ENCODE results near the gene PLCD3.

DNA sequence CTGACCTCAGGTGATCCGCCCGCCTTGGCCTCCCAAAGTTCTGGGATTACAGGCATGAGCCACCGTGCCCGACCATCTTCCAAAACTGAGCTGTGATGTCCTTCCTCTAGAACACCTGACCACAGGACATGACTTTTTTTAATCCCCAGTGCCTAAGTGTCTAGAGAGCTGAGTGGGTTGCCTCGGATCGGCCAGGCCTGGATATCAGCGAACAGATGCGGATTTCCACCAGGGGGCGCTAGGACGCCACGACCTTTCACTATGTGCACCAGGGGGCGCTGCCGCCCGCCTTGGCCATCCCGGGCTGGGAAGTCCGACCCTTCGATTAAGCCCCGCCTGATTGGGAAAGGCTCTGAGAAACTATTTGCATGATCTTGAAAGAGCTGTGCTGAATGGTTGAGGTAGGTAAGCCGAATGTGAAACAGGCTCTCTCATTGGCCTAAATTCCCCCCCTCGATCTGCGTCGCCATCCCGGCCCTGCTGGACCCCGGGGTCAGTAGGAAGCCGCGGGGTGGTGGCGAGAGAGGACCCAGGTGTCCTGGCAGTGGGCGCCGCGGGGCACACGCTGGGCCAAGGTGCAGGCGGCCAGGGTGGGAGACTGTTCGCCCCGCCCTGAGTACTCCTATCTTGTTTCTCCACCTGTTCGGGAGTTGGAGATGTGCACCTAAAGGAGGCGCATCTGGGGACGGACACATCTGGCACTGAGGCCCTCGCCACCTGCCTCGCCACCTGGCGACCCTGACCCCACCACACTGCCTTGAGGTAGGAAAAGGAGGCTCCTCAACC, 3.1 kb upstream of the PLCD3 start, which contains the start of gene ACBD4:
- TF ChIP-seq POLR2A (IDR thresholded peaks at IDR 0.05; ENCODE audit: low read length) (peak; percentile 64), GATA1 (IDR thresholded peaks at IDR 0.05; ENCODE audit: low read depth, low read length) (no peak)
